ENCODE data around the gene LEMD1.

The LEMD1 gene

GRCh38 chr1:205421798-205422197 lies at the start of gene LEMD1:
Gene LEMD1, minus strand, starts transcription at chr1:205422056. Its CDS starts 1,520 bp downstream, at chr1:205420536.
- DNase-seq (ENCODE audit: low read depth): no peak

DNA sequence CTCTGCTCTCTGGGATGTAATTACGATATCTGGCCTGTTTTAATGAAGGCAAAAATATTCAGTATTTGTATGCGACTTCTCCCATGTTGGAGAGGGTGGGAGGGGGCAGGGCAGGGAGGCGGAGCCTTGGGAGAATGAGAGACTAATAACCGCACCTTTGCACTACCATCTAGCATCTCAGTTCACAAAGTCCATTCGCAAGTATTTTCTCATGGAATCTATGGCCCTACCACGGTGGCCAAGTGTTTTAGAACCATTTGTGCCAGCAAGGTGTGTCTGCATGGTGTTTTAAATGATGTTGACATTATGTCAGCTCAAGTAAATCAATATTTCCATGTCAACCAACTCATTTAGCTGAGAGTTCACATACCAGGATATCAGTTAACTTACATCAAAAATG lies 48.3 kb upstream of the LEMD1 start:
- DNase-seq (ENCODE audit: low read depth): no peak

GRCh38 chr1:205466595-205467220 lies 44.9 kb upstream of the LEMD1 start:
- no peak for DNase-seq (ENCODE audit: low read depth)

GRCh38 chr1:205465392-205465791 lies 43.5 kb upstream of the LEMD1 start:
- no peak for DNase-seq (ENCODE audit: low read depth)

- no peak for DNase-seq (ENCODE audit: low read depth)
These were observed 37.1 kb upstream of the LEMD1 start for GRCh38 chr1:205458777-205459566.

DNA sequence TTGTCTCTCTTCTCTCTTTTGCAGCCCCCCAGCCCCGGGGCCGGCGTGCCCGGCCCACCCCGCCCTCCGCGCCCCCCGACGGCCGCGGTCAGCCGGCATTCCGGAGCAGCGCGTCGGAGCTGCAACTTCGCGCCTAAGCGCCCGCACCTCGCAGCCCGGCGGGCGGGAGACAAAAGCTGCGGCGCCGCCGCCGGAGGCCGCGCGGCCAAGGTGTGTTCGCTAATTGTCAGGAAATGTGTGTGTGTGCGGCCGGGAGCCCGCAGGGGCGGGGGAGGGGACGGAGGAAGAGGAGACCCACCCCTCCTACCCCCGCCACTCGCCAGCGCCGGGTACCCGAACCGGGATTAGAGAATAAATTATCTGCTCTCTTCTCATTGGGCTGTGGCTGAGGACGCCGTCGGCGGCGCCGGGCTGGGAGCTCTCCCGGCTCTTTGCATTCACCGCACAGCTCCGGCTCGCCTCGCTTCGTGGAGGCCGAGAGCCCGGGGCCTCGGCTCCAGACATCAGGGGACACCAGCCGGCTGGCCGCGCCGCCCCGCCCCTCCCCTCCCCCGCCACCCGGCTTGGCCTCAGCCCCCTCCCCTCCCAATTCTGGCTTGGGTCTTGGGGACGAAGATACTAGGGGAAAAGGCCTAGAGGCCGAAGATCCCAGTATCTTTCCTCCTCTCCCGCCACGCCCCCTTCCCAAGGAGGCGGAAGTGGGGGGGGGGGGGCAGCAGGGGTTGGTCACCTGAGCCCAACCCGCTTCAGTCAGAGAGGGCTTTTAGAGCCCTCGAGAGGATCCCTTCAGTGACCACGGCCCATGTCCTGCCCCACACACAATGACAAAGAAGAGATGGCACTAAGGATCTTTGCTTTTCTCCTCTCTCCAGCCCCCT lies 35.3 kb upstream of the LEMD1 start:
- DNase-seq (ENCODE audit: low read depth): no peak

- DNase-seq (ENCODE audit: low read depth): no peak
These were observed 34.6 kb upstream of the LEMD1 start for GRCh38 chr1:205456383-205456867.

DNA sequence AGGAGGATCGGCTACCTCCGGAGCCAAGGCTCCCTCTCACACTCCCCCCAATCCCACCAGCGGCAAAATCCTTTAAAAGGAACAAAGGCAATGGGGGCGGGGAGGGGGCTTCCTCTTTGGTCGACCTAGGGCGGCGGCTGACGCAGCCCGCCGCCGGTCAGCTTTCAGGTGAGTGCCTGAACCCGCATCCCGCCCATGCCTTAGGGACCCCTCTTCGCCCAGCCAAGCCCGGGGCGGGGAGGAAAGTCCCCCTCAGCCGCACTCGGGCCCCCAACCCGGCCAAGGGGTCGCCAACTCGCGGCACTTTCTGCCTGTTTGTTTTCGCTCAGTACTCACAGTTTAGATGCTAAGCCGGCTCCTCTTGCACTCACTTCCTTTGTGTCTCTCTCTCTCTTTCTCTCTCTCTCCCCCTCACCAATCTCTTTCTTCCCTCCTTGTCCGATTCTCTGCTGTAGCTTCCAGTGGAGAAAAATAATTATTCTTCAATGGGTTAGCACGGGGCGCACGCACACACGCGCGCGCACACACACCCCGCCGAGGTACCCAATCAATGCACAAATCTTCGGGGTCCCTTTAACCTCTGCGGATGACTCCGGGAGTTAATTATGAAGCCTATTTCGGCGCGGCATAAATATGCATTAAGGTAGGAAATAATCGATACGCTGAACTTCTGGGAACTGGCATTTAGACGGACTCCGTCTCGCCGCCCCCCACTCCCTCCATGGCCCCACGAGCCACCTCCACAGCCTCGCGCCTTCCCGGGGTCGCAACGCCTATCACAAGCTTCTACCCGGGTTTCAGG lies 33.9 kb upstream of the LEMD1 start, which contains the start of gene BLACAT1:
BLACAT1 (minus strand) TSS at position 465 of the 802 bp plus-strand sequence.
- no peak for DNase-seq (ENCODE audit: low read depth)

GRCh38 chr1:205454903-205455335 lies 33.1 kb upstream of the LEMD1 start:
- no peak for DNase-seq (ENCODE audit: low read depth)

DNA sequence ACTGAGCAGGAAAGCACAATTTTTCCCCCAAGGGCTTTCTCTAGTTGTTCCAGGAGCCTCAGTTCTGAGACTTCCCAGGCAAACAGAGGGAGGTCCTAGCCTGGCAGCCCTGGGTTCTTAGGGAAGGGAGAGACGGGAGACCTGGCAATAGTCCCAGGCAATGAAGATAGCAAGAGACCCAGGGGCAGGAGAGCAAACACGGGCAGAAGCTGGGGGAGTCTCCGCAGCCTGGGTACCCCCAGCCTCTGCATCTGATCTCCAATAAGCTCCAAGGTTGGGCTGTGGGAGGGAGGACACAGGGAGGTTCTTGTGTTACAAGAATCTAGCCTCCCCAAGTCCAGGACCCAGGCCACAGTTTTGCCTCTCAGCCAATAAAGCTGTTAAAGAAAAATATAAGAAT lies 31.6 kb upstream of the LEMD1 start:
- no peak for DNase-seq (ENCODE audit: low read depth)

DNA sequence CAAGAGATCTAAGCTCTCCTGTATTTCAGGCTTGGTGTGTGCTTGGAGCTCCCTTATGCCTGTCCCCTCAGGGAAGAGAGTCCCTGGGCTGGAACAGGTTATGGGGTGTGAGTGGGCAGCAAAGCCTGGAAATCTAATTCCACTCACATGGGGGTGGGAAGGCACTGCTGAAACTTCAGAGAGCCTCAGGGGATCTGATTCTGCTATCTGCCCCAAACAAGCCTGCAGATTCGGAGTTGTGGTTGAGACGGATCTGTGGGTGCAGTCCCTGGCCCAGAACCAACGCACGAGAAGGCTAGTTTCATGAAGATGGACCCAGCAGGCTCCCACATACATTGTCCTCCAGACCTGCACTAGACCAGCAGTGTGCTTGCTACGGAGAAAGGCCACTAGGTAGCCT lies 31.1 kb upstream of the LEMD1 start:
- no peak for DNase-seq (ENCODE audit: low read depth)

DNA sequence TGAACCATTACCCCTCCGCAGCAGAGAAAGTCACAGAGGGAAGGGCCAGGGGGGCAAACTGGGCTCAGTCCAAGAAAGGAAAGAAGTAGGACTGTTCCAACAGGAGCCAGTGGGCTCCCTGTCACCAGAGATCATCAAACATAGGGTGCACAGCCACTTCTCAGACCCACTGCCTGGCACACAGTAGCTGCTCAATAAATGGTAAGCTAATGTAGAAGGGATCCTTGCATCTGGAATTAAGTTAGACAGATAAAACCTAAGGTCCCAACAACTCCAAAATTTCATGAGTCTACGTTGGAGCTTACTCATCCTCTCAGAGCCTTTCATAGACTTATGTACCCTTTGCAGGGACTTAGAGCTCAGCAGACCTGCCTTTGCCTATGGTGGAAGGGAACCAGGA lies 30.5 kb upstream of the LEMD1 start:
- DNase-seq (ENCODE audit: low read depth): no peak

DNA sequence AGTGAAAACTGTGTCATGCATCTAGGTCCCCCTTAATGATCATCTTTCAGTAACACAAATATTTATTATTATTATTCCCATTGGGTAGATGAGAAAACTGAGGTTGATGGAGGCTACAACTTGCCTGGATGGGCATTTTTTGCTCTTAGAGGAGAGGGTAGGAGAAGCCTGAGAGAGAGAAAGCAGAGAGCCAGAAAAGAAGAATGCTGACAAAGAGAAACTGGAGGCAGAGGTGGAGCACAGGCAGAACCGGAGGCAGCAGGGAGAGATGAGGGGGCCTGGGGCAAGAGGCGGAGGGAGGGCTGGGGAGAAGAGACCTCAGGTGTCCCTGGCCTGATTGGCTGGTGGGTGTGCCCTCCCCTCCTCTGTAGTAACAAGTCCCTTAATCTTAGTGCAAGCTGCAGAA lies 29.9 kb upstream of the LEMD1 start:
- DNase-seq (ENCODE audit: low read depth): no peak

DNA sequence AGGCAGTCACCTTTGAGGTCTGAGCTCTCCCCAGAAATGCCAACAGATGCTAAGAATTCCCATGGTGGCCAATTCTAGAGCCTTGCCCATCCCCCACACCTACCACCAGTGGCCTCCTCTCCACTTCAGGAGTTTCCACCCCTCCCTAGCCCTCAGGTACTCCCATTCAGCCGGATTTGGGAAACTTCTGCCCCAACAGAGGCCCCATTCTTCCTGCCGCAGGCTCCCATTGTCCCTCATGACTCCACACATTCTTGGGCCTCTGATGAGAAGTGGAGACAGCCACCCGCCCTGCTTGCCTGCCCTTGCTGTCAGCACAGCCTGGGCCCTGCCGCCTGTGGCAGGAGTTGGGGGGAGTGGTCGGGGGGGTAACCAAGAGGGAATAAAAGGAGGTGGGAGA lies 29.3 kb upstream of the LEMD1 start:
- DNase-seq (ENCODE audit: low read depth): no peak

DNA sequence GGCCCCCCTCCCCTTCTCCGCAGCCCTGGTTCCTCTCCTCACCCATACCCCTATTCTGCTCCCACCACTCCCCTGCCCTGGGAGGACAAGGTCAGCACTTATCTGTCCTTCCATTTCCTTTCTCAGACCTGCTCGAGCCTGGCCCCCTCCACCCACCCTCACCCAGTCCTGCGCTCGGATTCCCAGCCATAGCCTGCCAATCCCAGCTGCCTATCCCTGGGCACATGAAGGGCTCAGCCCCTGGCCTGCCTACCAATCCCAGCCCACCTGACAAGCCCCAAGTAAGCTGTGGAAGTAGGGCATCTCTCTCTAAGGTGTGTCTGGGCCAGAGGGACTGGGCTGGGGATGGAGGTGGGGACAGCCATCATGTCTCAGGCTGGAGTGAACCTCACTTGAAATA lies 28.6 kb upstream of the LEMD1 start:
- DNase-seq (ENCODE audit: low read depth): no peak

- peak; percentile 23 for DNase-seq (ENCODE audit: low read depth)
These were observed 28.0 kb upstream of the LEMD1 start for GRCh38 chr1:205449750-205450443.

DNA sequence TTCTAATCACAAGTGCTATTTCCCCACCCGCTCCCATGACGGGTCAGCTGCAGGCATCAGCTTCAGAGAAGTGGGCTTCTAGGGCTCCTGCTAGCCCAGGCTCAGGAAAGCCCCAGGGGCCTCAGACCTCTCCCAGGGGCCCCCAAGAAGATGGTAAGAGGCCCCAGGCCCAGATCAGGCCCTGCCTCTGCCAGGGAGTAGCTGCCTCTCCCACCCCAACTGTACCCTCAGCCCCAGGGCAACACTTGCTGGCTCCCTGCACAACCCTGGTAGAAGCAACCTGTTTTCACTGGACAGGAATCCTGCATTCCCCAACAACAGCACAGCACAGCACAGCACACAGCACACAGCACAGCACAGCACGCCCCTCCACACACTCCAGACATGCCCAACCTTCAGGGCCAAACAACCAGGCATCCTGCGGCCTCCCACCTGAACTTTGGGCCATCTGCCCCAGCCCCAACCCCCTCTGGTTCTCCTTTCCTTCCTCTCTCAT lies 27.4 kb upstream of the LEMD1 start:
- no peak for DNase-seq (ENCODE audit: low read depth)

DNA sequence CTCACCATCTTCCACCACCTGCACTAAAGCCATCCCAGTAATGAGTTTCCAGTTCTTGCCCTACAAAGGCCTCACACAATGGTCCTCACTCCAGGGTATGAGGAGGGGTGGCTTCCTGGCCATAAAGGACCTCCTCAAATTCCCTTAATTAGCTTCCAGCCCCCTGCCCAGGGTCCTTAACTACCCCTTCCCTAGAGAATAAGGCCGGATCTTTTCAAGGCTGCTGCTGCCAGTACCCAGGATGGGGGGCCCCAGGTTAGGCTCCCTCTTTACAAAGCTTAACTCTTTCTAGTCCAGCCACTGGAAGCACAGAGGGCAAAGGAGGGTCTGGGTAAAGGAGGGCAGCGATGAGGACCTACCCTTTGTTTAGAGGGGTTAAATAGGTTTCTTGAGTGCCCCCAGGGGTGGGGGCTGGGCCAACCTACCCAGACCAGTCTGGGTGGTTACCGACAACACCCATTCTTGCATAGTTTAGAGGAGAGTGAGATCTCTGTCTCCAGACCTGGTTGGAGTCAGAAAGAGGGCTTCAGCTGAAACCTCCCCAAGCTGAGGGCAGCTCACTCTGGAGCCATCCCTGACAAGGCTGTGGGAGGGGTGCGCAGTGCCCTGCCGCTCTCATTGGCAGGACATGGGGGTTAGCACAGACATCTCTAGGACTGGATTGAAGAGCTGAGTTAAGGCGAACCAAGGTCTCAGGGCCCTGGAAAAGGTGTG lies 26.8 kb upstream of the LEMD1 start:
- DNase-seq (ENCODE audit: low read depth): no peak

DNA sequence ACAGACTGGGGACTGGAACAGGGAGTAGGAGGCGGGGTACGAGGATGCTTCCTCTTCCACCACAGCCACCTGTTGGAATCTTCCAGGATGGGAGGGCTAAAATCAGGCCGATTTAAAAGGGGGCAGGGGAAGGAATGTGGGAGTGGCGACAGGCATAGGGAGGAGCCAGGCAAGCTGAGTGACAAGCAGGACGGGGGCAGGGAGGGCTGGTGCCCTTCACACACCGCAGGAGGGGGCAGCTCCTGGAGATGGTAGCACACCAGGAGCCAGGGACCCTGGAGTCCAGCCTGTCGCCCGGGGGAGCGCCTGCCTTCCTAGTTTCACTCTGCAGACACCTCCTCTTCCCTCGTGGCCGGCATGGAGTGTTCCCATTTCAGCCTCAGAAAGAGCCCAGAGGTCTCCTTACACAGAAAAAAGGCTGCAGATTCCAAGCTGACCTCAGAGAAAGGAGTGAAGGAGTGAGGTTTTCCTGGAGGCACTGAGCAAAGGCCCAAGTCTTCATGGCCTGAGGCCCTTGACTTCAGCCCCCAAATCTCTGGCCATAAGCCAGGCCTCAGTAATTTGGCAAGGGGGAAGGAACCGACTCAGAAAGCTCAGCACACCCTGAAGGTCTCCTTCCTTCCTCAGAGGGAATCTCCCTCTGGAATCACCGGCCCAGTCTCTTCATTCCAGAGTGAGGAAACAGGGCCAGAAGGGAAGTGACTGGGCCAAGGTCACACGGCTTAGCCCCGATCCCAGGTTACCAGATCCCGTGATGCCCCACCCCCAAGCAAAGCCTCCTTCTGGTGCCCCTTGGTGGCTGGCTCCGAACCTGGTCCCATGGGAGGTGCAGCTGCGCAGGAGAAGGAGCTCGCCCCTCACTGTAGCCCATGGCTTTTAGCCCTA lies 25.8 kb upstream of the LEMD1 start:
- no peak for DNase-seq (ENCODE audit: low read depth)

All from activated T-helper 9 cell treated with anti-CD3 and anti-CD28 coated beads, Interleukin-2, amount 50 U/mL, for 16 hours (primary cell).